Liver (tissue), 3 donors: ENCODE data around the gene HIP1R.

Experiments used
- EGR1 ChIP-seq, 2 donors: IDR thresholded peaks; 2 replicates each; pipeline ENCODE4 v1.6.1; 2016 to 2018; ENCODE audit warnings: antibody characterized with exemption in 2 of 2, low read depth in 2 of 2
- FOXA1 ChIP-seq: IDR thresholded peaks from 2 replicates; pipeline ENCODE4 v1.6.1; 2016; ENCODE audit warnings: antibody characterized with exemption
- FOXA2 ChIP-seq: IDR thresholded peaks from 2 replicates; pipeline ENCODE4 v1.6.1; 2016; ENCODE audit warnings: antibody characterized with exemption
- HNF4A ChIP-seq, 2 donors: conservative IDR thresholded peaks; 2 replicates each; pipeline ENCODE4 v1.6.1; 2016; ENCODE audit warnings: antibody characterized with exemption in 2 of 2, mild to moderate bottlenecking in 2 of 2
- JUND ChIP-seq, 2 donors: IDR thresholded peaks; 2 replicates each; pipeline ENCODE4 v1.6.1; 2016; ENCODE audit warnings: antibody characterized with exemption in 2 of 2
- RAD21 ChIP-seq, 2 donors: IDR thresholded peaks; 2 replicates each; pipeline ENCODE4 v1.6.1; 2016; ENCODE audit warnings: antibody characterized with exemption in 2 of 2, mild to moderate bottlenecking in 2 of 2
- TAF1 ChIP-seq: conservative IDR thresholded peaks from 2 replicates; pipeline ENCODE4 v1.6.1; 2016; ENCODE audit warnings: antibody characterized with exemption, mild to moderate bottlenecking
- YY1 ChIP-seq: IDR thresholded peaks from 2 replicates; pipeline ENCODE4 v1.6.1; 2016; ENCODE audit warnings: antibody characterized with exemption, mild to moderate bottlenecking
- TF ChIP-seq, protein P1 (sequence below): fragments of 150-350 bp; IDR thresholded peaks from 2 replicates; pipeline ENCODE4 v1.5.1; 2017; ENCODE audit warnings: improper control_type of control experiment, low read depth, low read length; ENCODE audit not compliant: missing input control
- TF ChIP-seq, protein P2 (sequence below): IDR thresholded peaks from 2 replicates; pipeline ENCODE4 v1.6.1; 2016; ENCODE audit warnings: antibody characterized with exemption
- TF ChIP-seq, protein P3 (sequence below): IDR thresholded peaks from 2 replicates; pipeline ENCODE4 v1.6.1; 2016; ENCODE audit warnings: antibody characterized with exemption
- TF ChIP-seq, protein P4 (sequence below): IDR thresholded peaks from 2 replicates; pipeline ENCODE4 v1.6.1; 2016; ENCODE audit warnings: antibody characterized with exemption
- donor health status: healthy.
- donor health status: healthy.

DNA sequence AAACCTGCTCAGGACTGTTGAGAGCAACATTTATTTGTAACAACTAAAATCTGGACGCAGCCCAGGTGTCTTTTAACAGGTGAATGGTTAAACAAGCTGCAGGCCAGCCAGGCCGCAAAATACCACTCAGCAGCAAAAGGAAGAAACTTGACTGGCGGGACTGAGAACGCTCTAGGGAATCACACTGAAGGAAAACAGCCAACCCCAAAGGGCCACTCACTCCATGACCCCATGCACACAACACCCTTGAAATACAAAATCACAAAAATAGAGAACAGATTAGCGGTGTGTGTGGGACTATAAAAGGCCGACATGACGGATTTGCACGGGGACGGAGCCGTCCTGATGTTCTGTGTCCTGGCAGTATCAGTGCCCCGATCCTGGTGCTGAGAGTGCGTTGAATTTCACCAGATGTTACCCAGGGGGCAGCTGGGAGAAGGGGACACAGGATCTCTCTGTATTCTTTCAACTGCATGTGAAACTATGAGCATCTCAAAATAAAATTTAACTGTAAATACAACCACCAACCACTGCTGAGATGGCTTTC lies 37.6 kb downstream of the HIP1R start:
- TF ChIP-seq TAF1: no peak
- TF ChIP-seq, protein P1, sequence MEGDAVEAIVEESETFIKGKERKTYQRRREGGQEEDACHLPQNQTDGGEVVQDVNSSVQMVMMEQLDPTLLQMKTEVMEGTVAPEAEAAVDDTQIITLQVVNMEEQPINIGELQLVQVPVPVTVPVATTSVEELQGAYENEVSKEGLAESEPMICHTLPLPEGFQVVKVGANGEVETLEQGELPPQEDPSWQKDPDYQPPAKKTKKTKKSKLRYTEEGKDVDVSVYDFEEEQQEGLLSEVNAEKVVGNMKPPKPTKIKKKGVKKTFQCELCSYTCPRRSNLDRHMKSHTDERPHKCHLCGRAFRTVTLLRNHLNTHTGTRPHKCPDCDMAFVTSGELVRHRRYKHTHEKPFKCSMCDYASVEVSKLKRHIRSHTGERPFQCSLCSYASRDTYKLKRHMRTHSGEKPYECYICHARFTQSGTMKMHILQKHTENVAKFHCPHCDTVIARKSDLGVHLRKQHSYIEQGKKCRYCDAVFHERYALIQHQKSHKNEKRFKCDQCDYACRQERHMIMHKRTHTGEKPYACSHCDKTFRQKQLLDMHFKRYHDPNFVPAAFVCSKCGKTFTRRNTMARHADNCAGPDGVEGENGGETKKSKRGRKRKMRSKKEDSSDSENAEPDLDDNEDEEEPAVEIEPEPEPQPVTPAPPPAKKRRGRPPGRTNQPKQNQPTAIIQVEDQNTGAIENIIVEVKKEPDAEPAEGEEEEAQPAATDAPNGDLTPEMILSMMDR: no peak
- no peak for TF ChIP-seq RAD21 (IDR thresholded peaks at IDR 0.05)
- no peak for TF ChIP-seq YY1
- TF ChIP-seq, protein P2, sequence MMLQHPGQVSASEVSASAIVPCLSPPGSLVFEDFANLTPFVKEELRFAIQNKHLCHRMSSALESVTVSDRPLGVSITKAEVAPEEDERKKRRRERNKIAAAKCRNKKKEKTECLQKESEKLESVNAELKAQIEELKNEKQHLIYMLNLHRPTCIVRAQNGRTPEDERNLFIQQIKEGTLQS: no peak
- TF ChIP-seq, protein P3, sequence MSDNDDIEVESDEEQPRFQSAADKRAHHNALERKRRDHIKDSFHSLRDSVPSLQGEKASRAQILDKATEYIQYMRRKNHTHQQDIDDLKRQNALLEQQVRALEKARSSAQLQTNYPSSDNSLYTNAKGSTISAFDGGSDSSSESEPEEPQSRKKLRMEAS: no peak
- TF ChIP-seq EGR1 (IDR thresholded peaks at IDR 0.05; ENCODE audit: low read depth in 2 of 2): no peak
- TF ChIP-seq JUND (IDR thresholded peaks at IDR 0.05): no peak
- no peak for TF ChIP-seq FOXA2
- TF ChIP-seq HNF4A (conservative IDR thresholded peaks at IDR 0.05): no peak
- TF ChIP-seq, protein P4, sequence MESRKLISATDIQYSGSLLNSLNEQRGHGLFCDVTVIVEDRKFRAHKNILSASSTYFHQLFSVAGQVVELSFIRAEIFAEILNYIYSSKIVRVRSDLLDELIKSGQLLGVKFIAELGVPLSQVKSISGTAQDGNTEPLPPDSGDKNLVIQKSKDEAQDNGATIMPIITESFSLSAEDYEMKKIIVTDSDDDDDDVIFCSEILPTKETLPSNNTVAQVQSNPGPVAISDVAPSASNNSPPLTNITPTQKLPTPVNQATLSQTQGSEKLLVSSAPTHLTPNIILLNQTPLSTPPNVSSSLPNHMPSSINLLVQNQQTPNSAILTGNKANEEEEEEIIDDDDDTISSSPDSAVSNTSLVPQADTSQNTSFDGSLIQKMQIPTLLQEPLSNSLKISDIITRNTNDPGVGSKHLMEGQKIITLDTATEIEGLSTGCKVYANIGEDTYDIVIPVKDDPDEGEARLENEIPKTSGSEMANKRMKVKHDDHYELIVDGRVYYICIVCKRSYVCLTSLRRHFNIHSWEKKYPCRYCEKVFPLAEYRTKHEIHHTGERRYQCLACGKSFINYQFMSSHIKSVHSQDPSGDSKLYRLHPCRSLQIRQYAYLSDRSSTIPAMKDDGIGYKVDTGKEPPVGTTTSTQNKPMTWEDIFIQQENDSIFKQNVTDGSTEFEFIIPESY: no peak
- TF ChIP-seq FOXA1: no peak
